ENCODE measurements around the gene SKIDA1.

Gene SKIDA1

GRCh38 chr10:21520949-21521348 lies 4.5 kb downstream of the SKIDA1 start:
- no peak for DNase-seq (ENCODE audit: low read depth)
- Histone ChIP-seq H3K4me3 (ENCODE audit: low read length) (no peak overlapping the region), H3K4me1 (ENCODE audit: control insufficient read depth, insufficient read depth, low read length) (peaks cover 32% of the 10 kb centered on the region), H3K9ac (ENCODE audit: low read length) (peak overlapping the region; percentile 1), H3K9me3 (ENCODE audit: control insufficient read depth, low read length) (no peaks in the 10 kb centered on the region), H3K36me3 (ENCODE audit: control insufficient read depth, insufficient read depth, low read length, severe bottlenecking) (no peaks in the 10 kb centered on the region), H3K27me3 (replicated peaks; ENCODE audit: control insufficient read depth, insufficient read depth, low read length) (no peaks in the 10 kb centered on the region)

- Histone ChIP-seq H3K4me1 (ENCODE audit: control insufficient read depth, insufficient read depth, low read length) (peaks cover 34% of the 10 kb centered on the region), H3K9me3 (ENCODE audit: control insufficient read depth, low read length) (no peaks in the 10 kb centered on the region), H3K4me3 (ENCODE audit: low read length) (peak overlapping the region; percentile 39), H3K9ac (ENCODE audit: low read length) (peak overlapping the region; percentile 1), H3K36me3 (ENCODE audit: control insufficient read depth, insufficient read depth, low read length, severe bottlenecking) (no peaks in the 10 kb centered on the region), H3K27me3 (replicated peaks; ENCODE audit: control insufficient read depth, insufficient read depth, low read length) (no peaks in the 10 kb centered on the region)
- no peak for DNase-seq (ENCODE audit: low read depth)
These were observed 5.0 kb downstream of the SKIDA1 start for GRCh38 chr10:21520509-21520908.

- Histone ChIP-seq H3K4me1 (ENCODE audit: control insufficient read depth, insufficient read depth, low read length) (peaks cover 34% of the 10 kb centered on the region), H3K9me3 (ENCODE audit: control insufficient read depth, low read length) (no peaks in the 10 kb centered on the region), H3K4me3 (ENCODE audit: low read length) (peak overlapping the region; percentile 82), H3K9ac (ENCODE audit: low read length) (peak overlapping the region; percentile 85), H3K27me3 (replicated peaks; ENCODE audit: control insufficient read depth, insufficient read depth, low read length) (no peaks in the 10 kb centered on the region), H3K36me3 (ENCODE audit: control insufficient read depth, insufficient read depth, low read length, severe bottlenecking) (no peaks in the 10 kb centered on the region)
- DNase-seq (ENCODE audit: low read depth), result peak; percentile 76
These were observed 5.5 kb downstream of the SKIDA1 start for GRCh38 chr10:21519941-21520436.

GRCh38 chr10:21519397-21519933 lies 6.0 kb downstream of the SKIDA1 start:
- Histone ChIP-seq H3K4me3 (ENCODE audit: low read length) (peak overlapping the region; percentile 82), H3K9me3 (ENCODE audit: control insufficient read depth, low read length) (no peaks in the 10 kb centered on the region), H3K36me3 (ENCODE audit: control insufficient read depth, insufficient read depth, low read length, severe bottlenecking) (no peaks in the 10 kb centered on the region), H3K4me1 (ENCODE audit: control insufficient read depth, insufficient read depth, low read length) (peaks cover 34% of the 10 kb centered on the region), H3K9ac (ENCODE audit: low read length) (peak overlapping the region; percentile 85), H3K27me3 (replicated peaks; ENCODE audit: control insufficient read depth, insufficient read depth, low read length) (no peaks in the 10 kb centered on the region)
- peak; percentile 14 for DNase-seq (ENCODE audit: low read depth)

GRCh38 chr10:21518641-21519396 lies 6.7 kb downstream of the SKIDA1 start:
- H3K4me3 ChIP-seq (ENCODE audit: low read length), result peak overlapping the region; percentile 82
- H3K9ac ChIP-seq (ENCODE audit: low read length), result peak overlapping the region; percentile 85
- DNase-seq (ENCODE audit: low read depth), result peak; percentile 40
- H3K27me3 ChIP-seq (replicated peaks; ENCODE audit: control insufficient read depth, insufficient read depth, low read length), result no peaks in the 10 kb centered on the region
- H3K36me3 ChIP-seq (ENCODE audit: control insufficient read depth, insufficient read depth, low read length, severe bottlenecking), result no peaks in the 10 kb centered on the region
- no peaks in the 10 kb centered on the region for H3K9me3 ChIP-seq (ENCODE audit: control insufficient read depth, low read length)
- H3K4me1 ChIP-seq (ENCODE audit: control insufficient read depth, insufficient read depth, low read length), result peaks cover 31% of the 10 kb centered on the region

GRCh38 chr10:21518149-21518640 lies 7.3 kb downstream of the SKIDA1 start:
- Histone ChIP-seq H3K9ac (ENCODE audit: low read length) (peak overlapping the region; percentile 85), H3K4me1 (ENCODE audit: control insufficient read depth, insufficient read depth, low read length) (peaks cover 25% of the 10 kb centered on the region), H3K9me3 (ENCODE audit: control insufficient read depth, low read length) (no peaks in the 10 kb centered on the region), H3K36me3 (ENCODE audit: control insufficient read depth, insufficient read depth, low read length, severe bottlenecking) (no peaks in the 10 kb centered on the region), H3K4me3 (ENCODE audit: low read length) (peak overlapping the region; percentile 82), H3K27me3 (replicated peaks; ENCODE audit: control insufficient read depth, insufficient read depth, low read length) (no peaks in the 10 kb centered on the region)
- DNase-seq (ENCODE audit: low read depth), result peak; percentile 44

- Histone ChIP-seq H3K9me3 (ENCODE audit: control insufficient read depth, low read length) (no peaks in the 10 kb centered on the region), H3K9ac (ENCODE audit: low read length) (peak overlapping the region; percentile 85), H3K27me3 (replicated peaks; ENCODE audit: control insufficient read depth, insufficient read depth, low read length) (no peaks in the 10 kb centered on the region), H3K4me3 (ENCODE audit: low read length) (peak overlapping the region; percentile 82), H3K36me3 (ENCODE audit: control insufficient read depth, insufficient read depth, low read length, severe bottlenecking) (no peaks in the 10 kb centered on the region), H3K4me1 (ENCODE audit: control insufficient read depth, insufficient read depth, low read length) (peaks cover 25% of the 10 kb centered on the region)
- peak; percentile 83 for DNase-seq (ENCODE audit: low read depth)
These were observed 8.1 kb downstream of the SKIDA1 start for GRCh38 chr10:21517134-21518031.

GRCh38 chr10:21516242-21517131 lies 9.0 kb downstream of the SKIDA1 start:
- H3K27me3 ChIP-seq (replicated peaks; ENCODE audit: control insufficient read depth, insufficient read depth, low read length), result no peaks in the 10 kb centered on the region
- no peaks in the 10 kb centered on the region for H3K9me3 ChIP-seq (ENCODE audit: control insufficient read depth, low read length)
- H3K4me1 ChIP-seq (ENCODE audit: control insufficient read depth, insufficient read depth, low read length), result peaks cover 25% of the 10 kb centered on the region
- DNase-seq (ENCODE audit: low read depth), result peak; percentile 85
- no peaks in the 10 kb centered on the region for H3K36me3 ChIP-seq (ENCODE audit: control insufficient read depth, insufficient read depth, low read length, severe bottlenecking)
- H3K9ac ChIP-seq (ENCODE audit: low read length), result peak overlapping the region; percentile 66
- H3K4me3 ChIP-seq (ENCODE audit: low read length), result peak overlapping the region; percentile 82

- peak overlapping the region; percentile 66 for H3K9ac ChIP-seq (ENCODE audit: low read length)
- no peaks in the 10 kb centered on the region for H3K9me3 ChIP-seq (ENCODE audit: control insufficient read depth, low read length)
- peaks cover 25% of the 10 kb centered on the region for H3K4me1 ChIP-seq (ENCODE audit: control insufficient read depth, insufficient read depth, low read length)
- H3K27me3 ChIP-seq (replicated peaks; ENCODE audit: control insufficient read depth, insufficient read depth, low read length), result no peaks in the 10 kb centered on the region
- DNase-seq (ENCODE audit: low read depth), result no peak
- H3K36me3 ChIP-seq (ENCODE audit: control insufficient read depth, insufficient read depth, low read length, severe bottlenecking), result no peaks in the 10 kb centered on the region
- peak overlapping the region; percentile 82 for H3K4me3 ChIP-seq (ENCODE audit: low read length)
These were observed 9.9 kb downstream of the SKIDA1 start for GRCh38 chr10:21515361-21516241.
